GM19351 (cell line): ENCODE data around the gene PLA2G2A.
"Not testable (repeated sequence)": the region's sequence is repeated elsewhere in the genome, so short reads cannot be mapped to it uniquely, and the experiment has no call there.

ENCODE experiments used
- ATAC-seq: cut with Tn5 transposase; IDR thresholded peaks from one replicate; pipeline ENCODE4 v1.9.1; 2021; ENCODE audit warnings: mild to moderate bottlenecking, moderate library complexity; ENCODE audit not compliant: unreplicated experiment

The PLA2G2A gene

GRCh38 chr1:19934336-19934735 lies 45.1 kb downstream of the PLA2G2A start:
- ATAC-seq: no peak

- no peak for ATAC-seq
These were observed 46.6 kb downstream of the PLA2G2A start for GRCh38 chr1:19932866-19933265.

- ATAC-seq: not testable (repeated sequence)
These were observed 52.3 kb downstream of the PLA2G2A start for GRCh38 chr1:19927130-19927421.

GRCh38 chr1:19926296-19927129 lies 52.9 kb downstream of the PLA2G2A start:
- no peak for ATAC-seq
